AG10803 (cell line): Measurements from ENCODE around the gene MND1.
"Not testable (repeated sequence)": the region's sequence is repeated elsewhere in the genome, so short reads cannot be mapped to it uniquely, and the experiment has no call there.

ENCODE experiments used
- DNase-seq: peaks from one replicate; pipeline ENCODE4 v3.0.0; 2010; ENCODE audit warnings: low read depth
- H3K4me3 ChIP-seq: 2 replicates; pipeline ENCODE4 v1.5.1; 2011; ENCODE audit warnings: mild to moderate bottlenecking, low read length, control low read depth
- CTCF ChIP-seq: conservative IDR thresholded peaks from 2 replicates; pipeline ENCODE4 v1.5.1; 2011; ENCODE audit warnings: mild to moderate bottlenecking, low read length, control low read depth, inconsistent platforms

MND1 gene

DNA sequence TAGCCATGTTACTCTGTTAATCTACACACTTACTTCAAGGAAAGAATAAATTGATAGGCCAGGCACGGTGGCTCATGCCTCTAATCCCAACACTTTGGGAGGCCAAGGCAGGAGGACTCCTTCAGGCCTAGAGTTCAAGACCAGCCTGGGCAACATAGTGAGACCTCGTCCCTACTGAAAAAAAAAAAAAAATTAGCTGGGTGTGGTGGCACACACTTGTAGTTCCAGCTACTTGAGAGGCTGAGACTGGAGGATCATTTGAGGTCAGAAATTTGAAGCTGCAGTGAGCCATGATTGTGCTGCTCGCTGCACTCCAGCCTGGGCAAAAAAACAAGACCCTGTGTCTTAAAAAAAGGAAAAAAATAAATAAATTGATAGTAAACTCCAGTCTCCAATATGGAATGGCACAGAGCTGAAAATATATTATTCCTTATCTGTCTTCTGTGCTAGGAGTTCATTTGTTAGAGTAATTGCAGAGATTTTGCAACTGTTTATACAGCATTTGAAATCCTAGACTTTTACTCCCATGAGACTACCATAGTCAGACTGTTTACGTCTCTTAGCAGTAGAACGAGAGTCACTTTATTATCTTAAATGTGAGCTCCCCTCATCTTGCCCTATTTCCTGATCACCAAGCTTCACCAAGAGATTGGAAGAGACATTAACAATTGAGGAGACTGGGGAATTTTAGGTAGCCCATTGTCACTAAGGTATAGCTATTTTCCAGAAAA is 102.9 kb downstream of the MND1 start:
- no peak overlapping the region for H3K4me3 ChIP-seq
- no peak for TF ChIP-seq CTCF
- peak; percentile 65 for DNase-seq

DNA sequence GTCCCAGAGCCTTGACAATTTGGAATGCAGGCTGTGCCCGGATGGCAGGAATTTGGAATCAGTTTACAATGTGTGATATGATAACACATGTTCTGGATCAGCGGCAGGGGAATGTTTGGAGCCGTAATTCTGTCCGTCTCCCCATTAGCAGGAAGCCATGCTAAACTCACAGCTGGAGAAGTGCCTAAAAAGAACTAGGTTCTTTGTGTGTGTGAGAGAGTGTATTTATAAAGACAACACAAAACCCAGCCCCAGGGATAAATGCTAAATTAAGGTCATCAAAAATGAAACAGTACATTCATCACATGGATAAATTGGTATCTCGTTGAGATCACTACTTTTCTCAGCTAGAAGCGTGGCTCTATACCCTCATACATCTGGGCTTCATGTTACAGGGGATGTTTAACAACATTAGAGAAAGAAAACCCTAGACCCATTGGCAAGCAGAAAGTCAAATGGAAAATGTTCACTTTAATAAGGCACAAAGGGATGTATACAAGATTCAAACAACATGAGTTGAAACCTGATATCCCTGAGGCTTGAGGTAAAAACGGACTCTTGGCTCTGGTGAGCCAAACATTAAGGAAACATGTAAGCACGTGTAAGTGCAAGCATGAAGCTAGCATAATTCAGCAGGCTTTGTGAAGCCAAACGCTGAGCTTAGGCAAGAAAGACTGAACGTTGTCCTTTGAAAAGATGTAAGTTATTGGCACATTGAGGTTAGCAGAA is 103.7 kb downstream of the MND1 start:
- no peak for TF ChIP-seq CTCF
- peak; percentile 21 for DNase-seq
- peak overlapping the region; percentile 5; the same call in 1 of the 2 replicates for H3K4me3 ChIP-seq

DNA sequence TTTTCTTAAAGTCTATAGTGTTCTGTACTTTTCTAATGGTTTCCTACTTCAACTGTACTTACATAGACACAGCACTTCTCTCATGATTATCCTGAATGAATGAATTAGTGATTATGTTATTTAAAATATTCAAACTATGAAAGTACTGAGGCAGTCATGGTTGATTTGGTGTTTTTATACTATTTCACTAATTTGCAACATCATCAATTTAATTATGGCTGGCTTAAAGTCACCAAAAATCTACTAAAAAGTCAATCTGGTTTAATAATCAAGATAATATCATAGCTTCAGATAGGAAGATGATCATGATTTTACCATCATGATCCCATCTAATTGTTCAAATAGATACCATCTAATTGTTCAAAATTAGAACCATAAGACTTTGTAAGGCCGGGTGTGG is 104.8 kb downstream of the MND1 start:
- no peak for TF ChIP-seq CTCF
- no peak for DNase-seq
- H3K4me3 ChIP-seq, result no peak overlapping the region

DNA sequence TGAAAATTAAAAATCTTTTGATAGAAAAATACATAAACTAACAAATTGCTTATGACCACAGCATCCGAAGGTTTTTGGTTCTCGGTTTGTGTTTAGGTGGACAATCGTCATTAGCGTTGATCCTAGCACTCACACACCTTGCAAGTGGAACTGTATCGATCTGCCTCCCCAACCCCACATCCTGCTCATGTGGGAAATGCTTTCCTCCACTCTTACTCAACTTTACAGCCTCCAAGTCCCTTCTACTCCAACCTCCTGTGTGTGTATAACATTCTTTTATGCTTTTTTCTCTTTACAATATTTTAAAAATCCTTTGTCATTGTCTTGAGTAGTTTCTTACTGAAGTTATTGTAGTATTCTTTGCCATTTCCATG is 106.0 kb downstream of the MND1 start:
- no peak for DNase-seq
- TF ChIP-seq CTCF, result no peak
- no peak overlapping the region for H3K4me3 ChIP-seq

DNA sequence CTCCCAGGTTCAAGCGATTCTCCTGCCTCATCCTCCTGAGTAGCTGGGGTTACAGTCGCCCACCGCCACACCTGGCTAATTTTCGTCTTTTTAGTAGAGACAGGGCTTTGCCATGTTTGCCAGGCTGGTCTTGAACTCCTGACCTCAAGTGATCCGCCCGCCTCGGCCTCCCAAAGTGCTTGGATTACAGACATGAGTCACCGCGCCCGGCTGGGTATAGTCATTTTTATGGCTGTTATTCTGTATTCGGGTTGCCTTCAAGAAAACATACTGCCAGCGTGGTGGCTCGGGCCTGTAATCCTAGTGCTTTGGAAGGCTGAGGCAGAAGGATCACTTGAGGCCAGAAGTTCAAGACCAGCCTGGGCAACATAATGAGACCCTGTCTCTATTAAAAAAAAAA is 106.7 kb downstream of the MND1 start:
- H3K4me3 ChIP-seq, DNase-seq: not testable (repeated sequence)

GRCh38 chr4:153451911-153452657 is 107.6 kb downstream of the MND1 start:
- TF ChIP-seq CTCF, result no peak
- no peak for DNase-seq

DNA sequence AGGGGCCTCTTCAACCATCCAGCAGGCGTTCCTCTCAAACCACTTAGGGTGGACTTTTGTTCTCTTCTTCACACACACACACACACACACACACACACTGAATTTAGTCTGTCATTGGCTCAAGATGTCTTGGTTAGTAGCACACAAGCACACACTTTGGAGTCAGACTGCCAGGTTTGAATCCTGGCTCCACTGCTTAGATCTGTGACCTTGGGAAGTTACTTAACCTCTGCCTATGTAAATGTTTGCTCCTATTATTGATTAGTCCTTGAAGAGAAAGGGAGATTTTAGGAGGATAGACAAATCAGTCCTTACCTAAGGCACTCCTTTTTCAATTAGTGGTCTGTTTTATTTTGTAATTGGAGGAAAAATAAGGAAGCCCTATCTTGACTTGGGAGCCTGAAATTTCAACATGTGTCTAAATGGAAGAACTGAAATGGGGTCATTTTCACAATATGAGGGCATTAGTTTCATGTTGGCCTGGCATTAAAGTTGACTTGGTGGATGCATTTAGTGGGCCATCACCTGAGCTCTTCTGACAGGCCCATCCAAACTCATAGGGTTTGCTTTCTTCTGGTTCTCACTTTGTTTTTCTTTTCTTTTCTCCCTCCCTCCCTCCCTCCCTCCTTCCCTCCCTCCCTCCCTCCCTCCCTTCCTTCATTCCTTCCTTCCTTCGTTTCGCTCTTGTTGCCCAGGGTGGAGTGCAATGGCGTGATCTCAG is 108.3 kb downstream of the MND1 start:
- no peak for DNase-seq
- no peak overlapping the region for H3K4me3 ChIP-seq
- TF ChIP-seq CTCF, result no peak

More at GRCh38 chr4:153451911-153452657, 107.6 kb downstream of the MND1 start:
- no peak overlapping the region for H3K4me3 ChIP-seq
